ENCODE measurements around the gene SLC8A3.

GRCh38 chr14:70189456-70190077 lies 816 bp upstream of the SLC8A3 start:
- TF ChIP-seq, protein P1, sequence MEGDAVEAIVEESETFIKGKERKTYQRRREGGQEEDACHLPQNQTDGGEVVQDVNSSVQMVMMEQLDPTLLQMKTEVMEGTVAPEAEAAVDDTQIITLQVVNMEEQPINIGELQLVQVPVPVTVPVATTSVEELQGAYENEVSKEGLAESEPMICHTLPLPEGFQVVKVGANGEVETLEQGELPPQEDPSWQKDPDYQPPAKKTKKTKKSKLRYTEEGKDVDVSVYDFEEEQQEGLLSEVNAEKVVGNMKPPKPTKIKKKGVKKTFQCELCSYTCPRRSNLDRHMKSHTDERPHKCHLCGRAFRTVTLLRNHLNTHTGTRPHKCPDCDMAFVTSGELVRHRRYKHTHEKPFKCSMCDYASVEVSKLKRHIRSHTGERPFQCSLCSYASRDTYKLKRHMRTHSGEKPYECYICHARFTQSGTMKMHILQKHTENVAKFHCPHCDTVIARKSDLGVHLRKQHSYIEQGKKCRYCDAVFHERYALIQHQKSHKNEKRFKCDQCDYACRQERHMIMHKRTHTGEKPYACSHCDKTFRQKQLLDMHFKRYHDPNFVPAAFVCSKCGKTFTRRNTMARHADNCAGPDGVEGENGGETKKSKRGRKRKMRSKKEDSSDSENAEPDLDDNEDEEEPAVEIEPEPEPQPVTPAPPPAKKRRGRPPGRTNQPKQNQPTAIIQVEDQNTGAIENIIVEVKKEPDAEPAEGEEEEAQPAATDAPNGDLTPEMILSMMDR (IDR thresholded peaks at IDR 0.05), result no peak
- TF ChIP-seq POLR2A (IDR thresholded peaks at IDR 0.05), result no peak
